ENCODE results near the gene TMEM143. TPM values are rescaled to one million over a fixed set of nuclear protein-coding genes. Genes with fewer than 3 reads are reported as not detected.

Gene TMEM143
- polyA plus RNA-seq, 2 donors = 4.0 to 9.1 TPM

DNA sequence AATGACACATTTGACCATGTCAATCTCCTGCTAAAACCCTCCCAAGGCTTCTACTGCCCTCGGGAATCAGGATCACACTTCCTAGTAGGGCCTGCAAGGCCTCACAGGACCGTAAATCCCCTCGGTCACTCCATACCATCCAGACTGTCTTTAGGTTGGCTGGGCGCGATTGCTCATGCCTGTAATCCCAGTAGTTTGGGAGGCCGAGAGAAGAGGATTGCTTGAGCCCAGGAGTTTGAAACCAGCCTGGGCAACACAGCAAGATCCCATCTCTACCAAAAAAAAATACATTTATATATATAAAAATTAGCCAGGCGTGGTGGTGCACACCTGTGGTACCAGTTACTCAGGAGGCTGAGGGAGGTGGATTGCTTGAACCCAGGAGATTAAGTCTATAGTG lies 15.0 kb downstream of the TMEM143 start:
- H3K9me3 ChIP-seq (ENCODE audit: control insufficient read depth in 2 of 2, insufficient read depth in 1 of 2, low read depth in 1 of 2, low read length in 1 of 2) = no peaks in the 10 kb centered on the region
- WGBS, 2 donors = 93% methylated on average over 7 of the region's 7 CpGs
- no peaks in the 10 kb centered on the region for H3K36me3 ChIP-seq (ENCODE audit: control insufficient read depth in 2 of 2, insufficient read depth in 2 of 2, low read length in 1 of 2)
- no peak overlapping the region for H3K4me3 ChIP-seq (ENCODE audit: low read depth in 1 of 2, low read length in 2 of 2)
- H3K4me1 ChIP-seq (ENCODE audit: control insufficient read depth in 2 of 2, insufficient read depth in 2 of 2, low read length in 1 of 2) = no peaks in the 10 kb centered on the region
- H3K27ac ChIP-seq (ENCODE audit: low read depth in 2 of 2, low read length in 1 of 2) = no peak overlapping the region
- H3K27me3 ChIP-seq (ENCODE audit: control insufficient read depth in 1 of 2, insufficient read depth in 2 of 2, low read length in 2 of 2) = no peaks in the 10 kb centered on the region

GRCh38 chr19:48348045-48348444 lies 15.7 kb downstream of the TMEM143 start:
- WGBS, 2 donors = 60 to 65% methylated on average over 5 of the region's 5 CpGs
- H3K4me1 ChIP-seq (ENCODE audit: control insufficient read depth in 2 of 2, insufficient read depth in 2 of 2, low read length in 1 of 2) = no peaks in the 10 kb centered on the region
- H3K4me3 ChIP-seq (ENCODE audit: low read depth in 1 of 2, low read length in 2 of 2) = no peak overlapping the region
- no peaks in the 10 kb centered on the region for H3K9me3 ChIP-seq (ENCODE audit: control insufficient read depth in 2 of 2, insufficient read depth in 1 of 2, low read depth in 1 of 2, low read length in 1 of 2)
- no peaks in the 10 kb centered on the region for H3K27me3 ChIP-seq (ENCODE audit: control insufficient read depth in 1 of 2, insufficient read depth in 2 of 2, low read length in 2 of 2)
- no peaks in the 10 kb centered on the region for H3K36me3 ChIP-seq (ENCODE audit: control insufficient read depth in 2 of 2, insufficient read depth in 2 of 2, low read length in 1 of 2)
- H3K27ac ChIP-seq (ENCODE audit: low read depth in 2 of 2, low read length in 1 of 2) = no peak overlapping the region

- 94 to 100% methylated on average over 2 of the region's 2 CpGs for WGBS, 2 donors
These were observed 17.5 kb downstream of the TMEM143 start for GRCh38 chr19:48346191-48346590.

DNA sequence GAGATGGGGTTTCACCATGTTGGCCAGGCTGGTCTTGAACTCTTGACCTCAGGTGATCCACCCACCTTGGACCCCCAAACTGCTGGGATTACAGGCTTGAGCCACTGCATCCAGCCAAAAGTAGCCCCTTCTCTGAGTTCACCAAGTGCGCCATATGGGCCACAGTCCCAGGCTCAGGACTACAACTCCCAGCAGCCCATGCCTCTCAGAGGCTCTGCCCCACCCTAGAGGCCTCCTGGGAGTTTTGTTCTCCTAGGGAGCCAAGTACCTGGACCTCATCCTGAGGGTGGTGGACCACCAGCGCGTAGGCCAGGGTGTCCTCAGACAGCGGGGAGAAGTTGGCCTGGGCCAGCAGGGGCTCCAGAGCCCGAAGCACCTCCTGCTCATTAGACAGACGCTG lies 18.8 kb downstream of the TMEM143 start:
- Histone ChIP-seq H3K4me3 (ENCODE audit: low read depth in 1 of 2, low read length in 2 of 2) (no peak overlapping the region), H3K4me1 (ENCODE audit: control insufficient read depth in 2 of 2, insufficient read depth in 2 of 2, low read length in 1 of 2) (peaks cover 0 to 5% of the 10 kb centered on the region in 2 donors), H3K36me3 (ENCODE audit: control insufficient read depth in 2 of 2, insufficient read depth in 2 of 2, low read length in 1 of 2) (peaks cover 0 to 2% of the 10 kb centered on the region in 2 donors), H3K9me3 (ENCODE audit: control insufficient read depth in 2 of 2, insufficient read depth in 1 of 2, low read depth in 1 of 2, low read length in 1 of 2) (peaks cover 0 to 3% of the 10 kb centered on the region in 2 donors), H3K27ac (ENCODE audit: low read depth in 2 of 2, low read length in 1 of 2) (no peak overlapping the region), H3K27me3 (ENCODE audit: control insufficient read depth in 1 of 2, insufficient read depth in 2 of 2, low read length in 2 of 2) (no peaks in the 10 kb centered on the region)
- 97 to 98% methylated on average over 6 of the region's 6 CpGs for WGBS, 2 donors

More at GRCh38 chr19:48346191-48346590, 17.5 kb downstream of the TMEM143 start:
- peaks cover 0 to 2% of the 10 kb centered on the region in 2 donors for H3K36me3 ChIP-seq (ENCODE audit: control insufficient read depth in 2 of 2, insufficient read depth in 2 of 2, low read length in 1 of 2)
- no peaks in the 10 kb centered on the region for H3K27me3 ChIP-seq (ENCODE audit: control insufficient read depth in 1 of 2, insufficient read depth in 2 of 2, low read length in 2 of 2)
- no peak overlapping the region for H3K4me3 ChIP-seq (ENCODE audit: low read depth in 1 of 2, low read length in 2 of 2)
- H3K27ac ChIP-seq (ENCODE audit: low read depth in 2 of 2, low read length in 1 of 2) = no peak overlapping the region
- peaks cover 0 to 3% of the 10 kb centered on the region in 2 donors for H3K9me3 ChIP-seq (ENCODE audit: control insufficient read depth in 2 of 2, insufficient read depth in 1 of 2, low read depth in 1 of 2, low read length in 1 of 2)
- H3K4me1 ChIP-seq (ENCODE audit: control insufficient read depth in 2 of 2, insufficient read depth in 2 of 2, low read length in 1 of 2) = no peaks in the 10 kb centered on the region

DNA sequence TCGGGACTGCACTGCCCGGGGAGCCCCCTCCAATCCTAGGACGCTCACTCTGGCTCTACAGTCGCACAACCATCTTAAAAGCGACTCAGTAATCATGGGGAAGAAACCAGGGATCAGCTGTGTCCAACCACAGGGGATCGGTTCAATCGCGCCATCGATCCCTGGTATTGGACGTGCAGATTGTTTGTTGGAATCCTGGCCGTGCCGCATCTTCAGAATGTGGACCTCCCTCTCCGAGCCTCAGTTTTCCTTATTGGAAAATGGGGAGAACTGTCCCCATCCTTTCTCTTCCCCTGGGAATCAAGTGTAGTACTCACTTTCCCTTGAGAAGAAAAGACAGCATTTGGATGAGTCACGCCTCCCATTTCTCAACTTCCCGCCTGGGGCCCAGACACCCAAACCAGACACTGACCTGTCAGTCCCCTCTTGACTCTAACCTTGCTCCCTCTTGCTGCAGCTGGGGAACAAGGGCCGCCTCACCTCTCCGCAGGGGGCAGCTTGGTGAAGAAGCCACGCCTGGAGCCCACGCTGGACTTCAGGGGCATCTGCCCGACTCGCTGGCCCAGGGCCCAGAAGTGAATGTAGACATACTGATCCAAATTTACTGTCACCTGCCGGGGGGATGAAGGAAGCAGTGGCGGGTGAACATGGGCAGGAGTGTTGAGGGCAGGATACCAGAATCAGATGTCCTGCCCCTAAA lies 20.7 kb downstream of the TMEM143 start:
- Histone ChIP-seq H3K36me3 (ENCODE audit: control insufficient read depth in 2 of 2, insufficient read depth in 2 of 2, low read length in 1 of 2) (peaks cover 0 to 2% of the 10 kb centered on the region in 2 donors), H3K4me3 (ENCODE audit: low read depth in 1 of 2, low read length in 2 of 2) (no peak overlapping the region), H3K27me3 (ENCODE audit: control insufficient read depth in 1 of 2, insufficient read depth in 2 of 2, low read length in 2 of 2) (no peaks in the 10 kb centered on the region), H3K9me3 (ENCODE audit: control insufficient read depth in 2 of 2, insufficient read depth in 1 of 2, low read depth in 1 of 2, low read length in 1 of 2) (peaks cover 0 to 3% of the 10 kb centered on the region in 2 donors), H3K27ac (ENCODE audit: low read depth in 2 of 2, low read length in 1 of 2) (no peak overlapping the region), H3K4me1 (ENCODE audit: control insufficient read depth in 2 of 2, insufficient read depth in 2 of 2, low read length in 1 of 2) (peaks cover 0 to 5% of the 10 kb centered on the region in 2 donors)
- WGBS, 2 donors = 91 to 92% methylated on average over 23 of the region's 23 CpGs

DNA sequence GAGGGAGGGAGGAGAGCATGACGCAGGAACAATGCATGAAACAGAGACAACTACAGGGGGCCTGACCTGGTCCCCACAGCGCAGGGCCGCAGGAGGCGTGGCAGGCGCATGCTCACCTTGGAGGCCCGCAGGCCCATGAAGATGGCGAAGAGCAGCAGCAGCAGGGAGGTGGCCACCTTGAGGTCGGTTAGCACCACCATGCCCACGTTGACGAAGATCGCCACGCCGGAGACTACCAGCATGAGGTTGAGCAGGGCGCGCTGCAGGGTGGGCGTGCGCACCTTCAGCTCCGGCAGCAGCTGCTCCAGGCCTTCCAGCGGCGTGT lies 21.4 kb downstream of the TMEM143 start:
- 89 to 95% methylated on average over 19 to 20 of the region's 20 CpGs for WGBS, 2 donors
- H3K36me3 ChIP-seq (ENCODE audit: control insufficient read depth in 2 of 2, insufficient read depth in 2 of 2, low read length in 1 of 2) = peaks cover 0 to 2% of the 10 kb centered on the region in 2 donors
- H3K4me3 ChIP-seq (ENCODE audit: low read depth in 1 of 2, low read length in 2 of 2) = no peak overlapping the region
- peaks cover 0 to 5% of the 10 kb centered on the region in 2 donors for H3K4me1 ChIP-seq (ENCODE audit: control insufficient read depth in 2 of 2, insufficient read depth in 2 of 2, low read length in 1 of 2)
- H3K27ac ChIP-seq (ENCODE audit: low read depth in 2 of 2, low read length in 1 of 2) = no peak overlapping the region
- no peaks in the 10 kb centered on the region for H3K27me3 ChIP-seq (ENCODE audit: control insufficient read depth in 1 of 2, insufficient read depth in 2 of 2, low read length in 2 of 2)
- peaks cover 0 to 3% of the 10 kb centered on the region in 2 donors for H3K9me3 ChIP-seq (ENCODE audit: control insufficient read depth in 2 of 2, insufficient read depth in 1 of 2, low read depth in 1 of 2, low read length in 1 of 2)

DNA sequence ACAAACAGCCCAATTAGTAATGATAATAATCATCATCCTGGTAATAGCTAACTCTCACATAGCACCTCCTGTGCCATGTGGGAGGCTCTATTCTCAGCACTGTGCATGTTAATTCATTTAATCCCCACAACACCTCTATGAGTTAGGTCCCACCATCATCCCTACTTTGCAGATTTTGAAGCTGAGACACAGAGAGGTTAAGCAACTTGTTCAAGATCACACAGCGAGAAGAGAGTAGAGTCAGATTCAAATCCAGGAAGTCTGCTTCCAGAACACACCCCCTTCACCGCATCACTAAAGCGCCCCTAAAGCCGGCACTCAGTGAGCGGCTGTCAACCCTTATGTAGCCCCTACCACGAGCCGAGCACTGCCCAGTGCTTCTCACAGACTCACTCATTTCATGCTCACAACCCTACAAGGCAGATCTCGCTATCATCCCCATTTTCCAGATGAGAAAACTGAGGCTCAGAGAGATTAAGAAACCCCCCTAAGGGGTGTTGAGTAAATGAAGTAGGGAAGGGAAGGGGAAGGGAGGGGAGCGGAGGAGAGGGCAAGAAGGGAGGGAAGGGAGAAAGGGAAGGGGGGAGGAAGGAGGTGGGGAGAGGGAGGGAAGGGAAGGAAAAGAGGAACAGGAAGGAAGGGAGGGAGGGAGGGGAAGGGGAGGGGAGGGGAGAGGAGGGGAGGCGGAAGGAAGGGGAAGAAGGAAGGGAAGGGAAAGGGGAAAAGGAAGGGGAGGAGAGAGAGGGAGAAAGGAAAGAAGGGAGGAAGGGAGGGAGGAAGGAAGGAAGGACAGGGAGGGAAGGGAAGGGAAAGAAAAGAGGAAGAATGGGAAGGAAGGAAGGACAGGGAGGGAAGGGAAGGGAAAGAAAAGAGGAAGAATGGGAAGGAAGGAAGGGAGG lies 22.0 kb downstream of the TMEM143 start:
- Histone ChIP-seq H3K4me3 (ENCODE audit: low read depth in 1 of 2, low read length in 2 of 2) (no peak overlapping the region), H3K9me3 (ENCODE audit: control insufficient read depth in 2 of 2, insufficient read depth in 1 of 2, low read depth in 1 of 2, low read length in 1 of 2) (peaks cover 0 to 3% of the 10 kb centered on the region in 2 donors), H3K27me3 (ENCODE audit: control insufficient read depth in 1 of 2, insufficient read depth in 2 of 2, low read length in 2 of 2) (no peaks in the 10 kb centered on the region), H3K27ac (ENCODE audit: low read depth in 2 of 2, low read length in 1 of 2) (no peak overlapping the region), H3K4me1 (ENCODE audit: control insufficient read depth in 2 of 2, insufficient read depth in 2 of 2, low read length in 1 of 2) (peaks cover 0 to 5% of the 10 kb centered on the region in 2 donors), H3K36me3 (ENCODE audit: control insufficient read depth in 2 of 2, insufficient read depth in 2 of 2, low read length in 1 of 2) (peaks cover 0 to 2% of the 10 kb centered on the region in 2 donors)
- 96% methylated on average over 10 of the region's 10 CpGs for WGBS, 2 donors

GRCh38 chr19:48340995-48341394 lies 22.7 kb downstream of the TMEM143 start:
- H3K36me3 ChIP-seq (ENCODE audit: control insufficient read depth in 2 of 2, insufficient read depth in 2 of 2, low read length in 1 of 2) = peaks cover 0 to 2% of the 10 kb centered on the region in 2 donors
- peaks cover 0 to 3% of the 10 kb centered on the region in 2 donors for H3K9me3 ChIP-seq (ENCODE audit: control insufficient read depth in 2 of 2, insufficient read depth in 1 of 2, low read depth in 1 of 2, low read length in 1 of 2)
- peak overlapping the region in 1 of 2 donors; percentile 50 for H3K27ac ChIP-seq (ENCODE audit: low read depth in 2 of 2, low read length in 1 of 2)
- H3K4me1 ChIP-seq (ENCODE audit: control insufficient read depth in 2 of 2, insufficient read depth in 2 of 2, low read length in 1 of 2) = peaks cover 0 to 5% of the 10 kb centered on the region in 2 donors
- H3K4me3 ChIP-seq (ENCODE audit: low read depth in 1 of 2, low read length in 2 of 2) = no peak overlapping the region
- H3K27me3 ChIP-seq (ENCODE audit: control insufficient read depth in 1 of 2, insufficient read depth in 2 of 2, low read length in 2 of 2) = no peaks in the 10 kb centered on the region
- WGBS, 2 donors = 59 to 68% methylated on average over 11 of the region's 11 CpGs

- H3K36me3 ChIP-seq (ENCODE audit: control insufficient read depth in 2 of 2, insufficient read depth in 2 of 2, low read length in 1 of 2) = peaks cover 0 to 2% of the 10 kb centered on the region in 2 donors
- H3K27me3 ChIP-seq (ENCODE audit: control insufficient read depth in 1 of 2, insufficient read depth in 2 of 2, low read length in 2 of 2) = no peaks in the 10 kb centered on the region
- H3K4me1 ChIP-seq (ENCODE audit: control insufficient read depth in 2 of 2, insufficient read depth in 2 of 2, low read length in 1 of 2) = peaks cover 0 to 5% of the 10 kb centered on the region in 2 donors
- peaks cover 0 to 3% of the 10 kb centered on the region in 2 donors for H3K9me3 ChIP-seq (ENCODE audit: control insufficient read depth in 2 of 2, insufficient read depth in 1 of 2, low read depth in 1 of 2, low read length in 1 of 2)
- no peak overlapping the region for H3K27ac ChIP-seq (ENCODE audit: low read depth in 2 of 2, low read length in 1 of 2)
- WGBS, 2 donors = 94 to 95% methylated on average over 14 of the region's 14 CpGs
- no peak overlapping the region for H3K4me3 ChIP-seq (ENCODE audit: low read depth in 1 of 2, low read length in 2 of 2)
These were observed 24.8 kb downstream of the TMEM143 start for GRCh38 chr19:48338802-48339503.
